HEK293 (cell line): Measurements from ENCODE around the gene ADGRL1.

ENCODE experiments used
- EGR2 ChIP-seq: fragments of 450-650 bp; formaldehyde crosslinking; IDR thresholded peaks from 2 replicates; pipeline ENCODE4 v1.5.1; 2016; ENCODE audit warnings: low read depth, missing biosample characterization, missing genetic modification characterization
- GLI2 ChIP-seq: fragments of 450-650 bp; formaldehyde crosslinking; IDR thresholded peaks from 2 replicates; pipeline ENCODE4; 2017; ENCODE audit warnings: missing biosample characterization, missing genetic modification characterization, low read depth, borderline replicate concordance
- HOXC10 ChIP-seq: sonication (generic); formaldehyde crosslinking; IDR thresholded peaks from 2 replicates; pipeline ENCODE4 v1.8.1; 2023; ENCODE audit warnings: mild to moderate bottlenecking, missing genetic modification reagents
- KLF9 ChIP-seq: fragments of 450-650 bp; formaldehyde crosslinking; IDR thresholded peaks from 2 replicates; pipeline ENCODE4 v1.5.1; 2016; ENCODE audit warnings: missing biosample characterization, missing genetic modification characterization, low read depth
- MZF1 ChIP-seq: fragments of 450-650 bp; formaldehyde crosslinking; IDR thresholded peaks from 2 replicates; pipeline ENCODE4 v1.5.1; 2017; ENCODE audit warnings: missing biosample characterization, missing genetic modification characterization, borderline replicate concordance
- OVOL3 ChIP-seq: fragments of 450-650 bp; formaldehyde crosslinking; IDR thresholded peaks from 2 replicates; pipeline ENCODE4 v1.5.1; 2016; ENCODE audit warnings: missing biosample characterization, missing genetic modification characterization
- SETDB1 ChIP-seq: IDR thresholded peaks from one replicate; pipeline ENCODE4 v1.6.1; 2017; ENCODE audit warnings: mild to moderate bottlenecking, low read length, moderate library complexity, mixed read lengths; ENCODE audit not compliant: insufficient read length
- SP2 ChIP-seq: fragments of 450-650 bp; formaldehyde crosslinking; IDR thresholded peaks from 2 replicates; pipeline ENCODE4 v1.5.1; 2016; ENCODE audit warnings: missing biosample characterization, missing genetic modification characterization
- ZBTB1 ChIP-seq: fragments of 450-650 bp; formaldehyde crosslinking; IDR thresholded peaks from 2 replicates; pipeline ENCODE4 v1.5.1; 2016; ENCODE audit warnings: missing biosample characterization, missing genetic modification characterization
- ZBTB8A ChIP-seq: fragments of 450-650 bp; formaldehyde crosslinking; IDR thresholded peaks from 2 replicates; pipeline ENCODE4 v1.5.1; 2016; ENCODE audit warnings: missing biosample characterization, missing genetic modification characterization
- ZFHX2 ChIP-seq: fragments of 450-650 bp; formaldehyde crosslinking; conservative IDR thresholded peaks from 2 replicates; pipeline ENCODE4 v1.5.1; 2016; ENCODE audit warnings: missing biosample characterization, missing genetic modification characterization
- ZNF138 ChIP-seq: fragments of 450-650 bp; formaldehyde crosslinking; IDR thresholded peaks from 2 replicates; pipeline ENCODE4 v1.5.1; 2016; ENCODE audit warnings: missing biosample characterization, missing genetic modification characterization, borderline replicate concordance
- ZNF146 ChIP-seq: fragments of 450-650 bp; formaldehyde crosslinking; IDR thresholded peaks from 2 replicates; pipeline ENCODE4 v1.5.1; 2016; ENCODE audit warnings: missing biosample characterization, missing genetic modification characterization
- ZNF19 ChIP-seq: fragments of 450-650 bp; formaldehyde crosslinking; IDR thresholded peaks from 2 replicates; pipeline ENCODE4; 2016; ENCODE audit warnings: missing biosample characterization, missing genetic modification characterization, low read depth
- ZNF223 ChIP-seq: fragments of 450-650 bp; formaldehyde crosslinking; IDR thresholded peaks from 2 replicates; pipeline ENCODE4 v1.5.1; 2016; ENCODE audit warnings: missing biosample characterization, missing genetic modification characterization
- ZNF274 ChIP-seq, 2 experiments: fragments of 200-500 bp in 1 of 2; fragments of 450-650 bp in 1 of 2; sonication (Bioruptor generic) in 1 of 2; formaldehyde crosslinking in 1 of 2; IDR thresholded peaks; 2 replicates each; pipeline versions ENCODE4 v1.5.1 to v1.6.1; 2014 to 2016; ENCODE audit warnings: borderline replicate concordance in 1 of 2, inconsistent platforms in 1 of 2, low read length in 1 of 2, missing biosample characterization in 1 of 2, missing genetic modification characterization in 1 of 2
- ZNF366 ChIP-seq: fragments of 450-650 bp; formaldehyde crosslinking; conservative IDR thresholded peaks from 2 replicates; pipeline ENCODE4 v1.5.1; 2016; ENCODE audit warnings: missing biosample characterization, missing genetic modification characterization
- ZNF501 ChIP-seq: fragments of 450-650 bp; formaldehyde crosslinking; IDR thresholded peaks from 2 replicates; pipeline ENCODE4 v1.5.1; 2016; ENCODE audit warnings: missing biosample characterization, missing genetic modification characterization
- ZNF521 ChIP-seq: fragments of 450-650 bp; formaldehyde crosslinking; IDR thresholded peaks from 2 replicates; pipeline ENCODE4 v1.5.1; 2017; ENCODE audit warnings: missing biosample characterization, mild to moderate bottlenecking, missing genetic modification characterization
- ZNF549 ChIP-seq: fragments of 450-650 bp; IDR thresholded peaks from 2 replicates; pipeline ENCODE4 v1.5.1; 2018; ENCODE audit warnings: missing biosample characterization, missing genetic modification characterization, mild to moderate bottlenecking, inconsistent platforms, moderate library complexity
- ZNF677 ChIP-seq: fragments of 450-650 bp; IDR thresholded peaks from 2 replicates; pipeline ENCODE4 v1.5.0; 2018; ENCODE audit warnings: missing biosample characterization, mild to moderate bottlenecking, missing genetic modification characterization, moderate library complexity
- TF ChIP-seq, protein P1 (sequence below): IDR thresholded peaks from 2 replicates; pipeline ENCODE4 v1.6.1; 2011; ENCODE audit warnings: mild to moderate bottlenecking, low read depth, low read length, borderline replicate concordance
- TF ChIP-seq, protein P2 (sequence below): fragments of 450-650 bp; formaldehyde crosslinking; IDR thresholded peaks from 2 replicates; pipeline ENCODE4 v1.5.1; 2016; ENCODE audit warnings: missing biosample characterization, missing genetic modification characterization
- TF ChIP-seq, protein P3 (sequence below): fragments of 450-650 bp; formaldehyde crosslinking; IDR thresholded peaks from 2 replicates; pipeline ENCODE4 v1.5.1; 2016; ENCODE audit warnings: missing biosample characterization, missing genetic modification characterization
- TF ChIP-seq, protein P4 (sequence below): fragments of 450-650 bp; formaldehyde crosslinking; IDR thresholded peaks from 2 replicates; pipeline ENCODE4 v1.5.1; 2016; ENCODE audit warnings: missing biosample characterization, missing genetic modification characterization
- TF ChIP-seq, protein P5 (sequence below): fragments of 450-650 bp; formaldehyde crosslinking; IDR thresholded peaks from 2 replicates; pipeline ENCODE4 v1.5.1; 2017; ENCODE audit warnings: missing biosample characterization, missing genetic modification characterization
- TF ChIP-seq, protein P6 (sequence below): fragments of 450-650 bp; IDR thresholded peaks from 2 replicates; pipeline ENCODE4 v1.5.1; 2018; ENCODE audit warnings: missing biosample characterization, missing genetic modification characterization

Gene ADGRL1

DNA sequence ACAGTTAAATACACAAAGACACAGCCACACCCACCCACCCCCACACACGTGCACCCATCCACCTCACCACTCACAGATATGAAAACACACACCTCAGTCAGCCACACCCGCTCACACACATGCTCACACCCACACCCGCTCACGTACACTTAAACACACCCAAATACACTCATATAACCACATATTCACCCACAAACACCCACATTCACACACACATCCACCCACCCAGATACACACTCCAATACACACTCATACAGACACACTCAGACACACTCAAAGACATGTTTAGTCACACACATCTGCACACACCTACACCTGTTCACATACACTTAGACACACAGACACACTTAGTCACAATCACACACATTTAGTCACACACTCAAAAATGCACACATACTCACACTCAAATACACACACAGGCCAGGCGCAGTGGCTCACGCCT is 30.6 kb downstream of the ADGRL1 start (continued):
- TF ChIP-seq ZNF521 (tag by site-specific recombination) = peak; percentile 67; the same call in 1 of the 2 replicates
- TF ChIP-seq KLF9 (tag by site-specific recombination) = peak; percentile 39; the same call in 1 of the 2 replicates
- TF ChIP-seq, protein P1, sequence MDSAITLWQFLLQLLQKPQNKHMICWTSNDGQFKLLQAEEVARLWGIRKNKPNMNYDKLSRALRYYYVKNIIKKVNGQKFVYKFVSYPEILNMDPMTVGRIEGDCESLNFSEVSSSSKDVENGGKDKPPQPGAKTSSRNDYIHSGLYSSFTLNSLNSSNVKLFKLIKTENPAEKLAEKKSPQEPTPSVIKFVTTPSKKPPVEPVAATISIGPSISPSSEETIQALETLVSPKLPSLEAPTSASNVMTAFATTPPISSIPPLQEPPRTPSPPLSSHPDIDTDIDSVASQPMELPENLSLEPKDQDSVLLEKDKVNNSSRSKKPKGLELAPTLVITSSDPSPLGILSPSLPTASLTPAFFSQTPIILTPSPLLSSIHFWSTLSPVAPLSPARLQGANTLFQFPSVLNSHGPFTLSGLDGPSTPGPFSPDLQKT = no peak
- no peak for TF ChIP-seq ZNF549 (tag by site-specific recombination)
- no peak for TF ChIP-seq HOXC10 (CRISPR knock-in tag)
- no peak for TF ChIP-seq ZNF19 (tag by site-specific recombination)
- TF ChIP-seq, protein P2, sequence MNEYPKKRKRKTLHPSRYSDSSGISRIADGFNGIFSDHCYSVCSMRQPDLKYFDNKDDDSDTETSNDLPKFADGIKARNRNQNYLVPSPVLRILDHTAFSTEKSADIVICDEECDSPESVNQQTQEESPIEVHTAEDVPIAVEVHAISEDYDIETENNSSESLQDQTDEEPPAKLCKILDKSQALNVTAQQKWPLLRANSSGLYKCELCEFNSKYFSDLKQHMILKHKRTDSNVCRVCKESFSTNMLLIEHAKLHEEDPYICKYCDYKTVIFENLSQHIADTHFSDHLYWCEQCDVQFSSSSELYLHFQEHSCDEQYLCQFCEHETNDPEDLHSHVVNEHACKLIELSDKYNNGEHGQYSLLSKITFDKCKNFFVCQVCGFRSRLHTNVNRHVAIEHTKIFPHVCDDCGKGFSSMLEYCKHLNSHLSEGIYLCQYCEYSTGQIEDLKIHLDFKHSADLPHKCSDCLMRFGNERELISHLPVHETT = no peak
- TF ChIP-seq, protein P3, sequence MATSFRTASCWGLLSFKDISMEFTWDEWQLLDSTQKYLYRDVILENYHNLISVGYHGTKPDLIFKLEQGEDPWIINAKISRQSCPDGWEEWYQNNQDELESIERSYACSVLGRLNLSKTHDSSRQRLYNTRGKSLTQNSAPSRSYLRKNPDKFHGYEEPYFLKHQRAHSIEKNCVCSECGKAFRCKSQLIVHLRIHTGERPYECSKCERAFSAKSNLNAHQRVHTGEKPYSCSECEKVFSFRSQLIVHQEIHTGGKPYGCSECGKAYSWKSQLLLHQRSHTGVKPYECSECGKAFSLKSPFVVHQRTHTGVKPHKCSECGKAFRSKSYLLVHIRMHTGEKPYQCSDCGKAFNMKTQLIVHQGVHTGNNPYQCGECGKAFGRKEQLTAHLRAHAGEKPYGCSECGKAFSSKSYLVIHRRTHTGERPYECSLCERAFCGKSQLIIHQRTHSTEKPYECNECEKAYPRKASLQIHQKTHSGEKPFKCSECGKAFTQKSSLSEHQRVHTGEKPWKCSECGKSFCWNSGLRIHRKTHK (tag by site-specific recombination) = no peak
- TF ChIP-seq ZNF223 = no peak
- peak; percentile 100 for TF ChIP-seq EGR2 (tag by site-specific recombination)
- no peak for TF ChIP-seq ZNF501 (tag by site-specific recombination)
- TF ChIP-seq, protein P4, sequence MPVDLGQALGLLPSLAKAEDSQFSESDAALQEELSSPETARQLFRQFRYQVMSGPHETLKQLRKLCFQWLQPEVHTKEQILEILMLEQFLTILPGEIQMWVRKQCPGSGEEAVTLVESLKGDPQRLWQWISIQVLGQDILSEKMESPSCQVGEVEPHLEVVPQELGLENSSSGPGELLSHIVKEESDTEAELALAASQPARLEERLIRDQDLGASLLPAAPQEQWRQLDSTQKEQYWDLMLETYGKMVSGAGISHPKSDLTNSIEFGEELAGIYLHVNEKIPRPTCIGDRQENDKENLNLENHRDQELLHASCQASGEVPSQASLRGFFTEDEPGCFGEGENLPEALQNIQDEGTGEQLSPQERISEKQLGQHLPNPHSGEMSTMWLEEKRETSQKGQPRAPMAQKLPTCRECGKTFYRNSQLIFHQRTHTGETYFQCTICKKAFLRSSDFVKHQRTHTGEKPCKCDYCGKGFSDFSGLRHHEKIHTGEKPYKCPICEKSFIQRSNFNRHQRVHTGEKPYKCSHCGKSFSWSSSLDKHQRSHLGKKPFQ (tag by site-specific recombination) = peak; percentile 63; the same call in 1 of the 2 replicates
- TF ChIP-seq ZNF366 (tag by site-specific recombination) = no peak
- TF ChIP-seq, protein P5, sequence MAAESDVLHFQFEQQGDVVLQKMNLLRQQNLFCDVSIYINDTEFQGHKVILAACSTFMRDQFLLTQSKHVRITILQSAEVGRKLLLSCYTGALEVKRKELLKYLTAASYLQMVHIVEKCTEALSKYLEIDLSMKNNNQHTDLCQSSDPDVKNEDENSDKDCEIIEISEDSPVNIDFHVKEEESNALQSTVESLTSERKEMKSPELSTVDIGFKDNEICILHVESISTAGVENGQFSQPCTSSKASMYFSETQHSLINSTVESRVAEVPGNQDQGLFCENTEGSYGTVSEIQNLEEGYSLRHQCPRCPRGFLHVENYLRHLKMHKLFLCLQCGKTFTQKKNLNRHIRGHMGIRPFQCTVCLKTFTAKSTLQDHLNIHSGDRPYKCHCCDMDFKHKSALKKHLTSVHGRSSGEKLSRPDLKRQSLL = no peak
- TF ChIP-seq ZFHX2 = peak; percentile 100
- no peak for TF ChIP-seq ZBTB8A
- no peak for TF ChIP-seq ZBTB1 (tag by site-specific recombination)
- TF ChIP-seq ZNF274 (IDR thresholded peaks at IDR 0.05; ENCODE audit: low read length) = no peak
- TF ChIP-seq ZNF274 (tag by site-specific recombination; IDR thresholded peaks at IDR 0.05; ENCODE audit: borderline replicate concordance) = no peak
- no peak for TF ChIP-seq OVOL3 (tag by site-specific recombination)
- TF ChIP-seq, protein P6, sequence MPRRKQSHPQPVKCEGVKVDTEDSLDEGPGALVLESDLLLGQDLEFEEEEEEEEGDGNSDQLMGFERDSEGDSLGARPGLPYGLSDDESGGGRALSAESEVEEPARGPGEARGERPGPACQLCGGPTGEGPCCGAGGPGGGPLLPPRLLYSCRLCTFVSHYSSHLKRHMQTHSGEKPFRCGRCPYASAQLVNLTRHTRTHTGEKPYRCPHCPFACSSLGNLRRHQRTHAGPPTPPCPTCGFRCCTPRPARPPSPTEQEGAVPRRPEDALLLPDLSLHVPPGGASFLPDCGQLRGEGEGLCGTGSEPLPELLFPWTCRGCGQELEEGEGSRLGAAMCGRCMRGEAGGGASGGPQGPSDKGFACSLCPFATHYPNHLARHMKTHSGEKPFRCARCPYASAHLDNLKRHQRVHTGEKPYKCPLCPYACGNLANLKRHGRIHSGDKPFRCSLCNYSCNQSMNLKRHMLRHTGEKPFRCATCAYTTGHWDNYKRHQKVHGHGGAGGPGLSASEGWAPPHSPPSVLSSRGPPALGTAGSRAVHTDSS (tag by site-specific recombination) = no peak
- no peak for TF ChIP-seq ZNF677
- TF ChIP-seq MZF1 (tag by site-specific recombination) = no peak
- no peak for TF ChIP-seq ZNF146 (tag by site-specific recombination)
- TF ChIP-seq SP2 (tag by site-specific recombination) = no peak
- TF ChIP-seq GLI2 (tag by site-specific recombination) = no peak
- no peak for TF ChIP-seq ZNF138 (tag by site-specific recombination)
- no peak for TF ChIP-seq SETDB1
